Fibroblast of the aortic adventitia (primary cell): Measurements from ENCODE around the gene CALY. TPM values are rescaled to one million over a fixed set of nuclear protein-coding genes. Genes with fewer than 3 reads are reported as not detected.

Experiments
- DNase-seq: peaks from one replicate; pipeline ENCODE4 v3.0.0-alpha.2; 2010; ENCODE audit warnings: low read depth
- H3K4me3 ChIP-seq: 2 replicates; pipeline ENCODE4 v1.5.1; 2011; ENCODE audit warnings: low read depth, mild to moderate bottlenecking, control low read depth, low read length, moderate library complexity
- total RNA-seq: library from RNA; depleted of rRNA; stranded (reverse); fragments of >200 nt; gene quantifications from 2 replicates; pipeline ENCODE4 v1.2.3, GENCODE V29; 2012; ENCODE audit warnings: low replicate concordance
- TF ChIP-seq, protein P1 (sequence below): IDR thresholded peaks from 2 replicates; pipeline ENCODE4 v1.5.1; 2011; ENCODE audit warnings: mild to moderate bottlenecking, low read length, control low read depth, inconsistent platforms; ENCODE audit not compliant: insufficient read depth

CALY gene
- total RNA-seq, 1 donor, result not detected

DNA sequence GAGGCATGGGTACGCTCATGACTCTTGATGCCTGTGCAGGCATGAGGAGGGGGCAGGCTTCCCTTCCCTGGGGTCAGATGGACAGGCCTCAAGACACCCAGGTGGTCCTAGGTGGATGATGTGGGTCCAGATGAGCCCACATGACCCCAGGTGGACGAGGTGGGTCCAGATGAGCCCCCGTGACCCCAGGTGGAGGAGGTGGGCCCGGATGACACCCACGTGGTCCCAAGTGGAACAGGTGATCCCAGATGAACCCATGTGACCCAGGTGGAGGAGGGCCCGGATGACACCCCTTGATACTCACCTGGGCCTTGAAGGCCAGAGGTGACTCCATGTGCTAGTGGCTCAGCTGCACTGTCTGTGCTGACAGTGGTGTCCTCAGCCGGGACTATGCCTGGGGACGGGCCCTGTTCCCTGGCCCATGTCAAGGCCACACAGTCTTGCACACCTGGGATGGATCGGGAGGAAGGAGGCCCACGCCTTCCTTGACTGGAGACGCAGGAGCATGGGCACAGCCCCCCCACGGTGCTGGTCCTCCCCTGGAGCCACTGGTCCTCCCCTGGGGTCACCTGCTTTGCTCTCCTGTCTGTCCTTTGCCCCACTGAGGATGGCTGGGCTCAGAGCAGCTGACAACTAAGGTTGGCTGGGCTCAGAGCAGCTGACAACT lies 13.7 kb upstream of the CALY start:
- no peak overlapping the region for H3K4me3 ChIP-seq
- DNase-seq, result no peak
- TF ChIP-seq, protein P1, sequence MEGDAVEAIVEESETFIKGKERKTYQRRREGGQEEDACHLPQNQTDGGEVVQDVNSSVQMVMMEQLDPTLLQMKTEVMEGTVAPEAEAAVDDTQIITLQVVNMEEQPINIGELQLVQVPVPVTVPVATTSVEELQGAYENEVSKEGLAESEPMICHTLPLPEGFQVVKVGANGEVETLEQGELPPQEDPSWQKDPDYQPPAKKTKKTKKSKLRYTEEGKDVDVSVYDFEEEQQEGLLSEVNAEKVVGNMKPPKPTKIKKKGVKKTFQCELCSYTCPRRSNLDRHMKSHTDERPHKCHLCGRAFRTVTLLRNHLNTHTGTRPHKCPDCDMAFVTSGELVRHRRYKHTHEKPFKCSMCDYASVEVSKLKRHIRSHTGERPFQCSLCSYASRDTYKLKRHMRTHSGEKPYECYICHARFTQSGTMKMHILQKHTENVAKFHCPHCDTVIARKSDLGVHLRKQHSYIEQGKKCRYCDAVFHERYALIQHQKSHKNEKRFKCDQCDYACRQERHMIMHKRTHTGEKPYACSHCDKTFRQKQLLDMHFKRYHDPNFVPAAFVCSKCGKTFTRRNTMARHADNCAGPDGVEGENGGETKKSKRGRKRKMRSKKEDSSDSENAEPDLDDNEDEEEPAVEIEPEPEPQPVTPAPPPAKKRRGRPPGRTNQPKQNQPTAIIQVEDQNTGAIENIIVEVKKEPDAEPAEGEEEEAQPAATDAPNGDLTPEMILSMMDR, result no peak

DNA sequence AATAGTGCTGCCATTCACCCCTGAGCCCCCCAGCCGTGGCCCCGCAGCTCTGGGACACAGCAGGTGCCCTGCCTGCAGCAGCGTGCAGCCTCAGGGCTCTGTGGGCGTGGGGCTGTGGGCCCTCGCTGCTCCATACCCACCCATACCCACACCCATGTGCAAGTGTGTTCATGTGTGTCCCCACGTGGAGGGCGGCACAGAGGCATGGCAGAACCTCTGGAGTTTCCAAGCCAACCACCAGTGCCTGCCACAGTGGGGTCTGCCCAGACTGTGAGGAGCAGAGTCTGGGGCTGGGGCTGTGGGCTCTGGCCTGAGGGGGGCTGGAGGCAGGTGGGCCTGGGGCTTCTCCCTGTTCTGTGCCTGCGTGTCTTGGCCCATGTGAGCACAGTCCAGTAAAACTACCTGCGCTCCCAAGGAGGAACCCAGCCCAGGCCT lies 12.9 kb upstream of the CALY start:
- no peak for DNase-seq
- TF ChIP-seq, protein P1, result no peak
- H3K4me3 ChIP-seq, result no peak overlapping the region

DNA sequence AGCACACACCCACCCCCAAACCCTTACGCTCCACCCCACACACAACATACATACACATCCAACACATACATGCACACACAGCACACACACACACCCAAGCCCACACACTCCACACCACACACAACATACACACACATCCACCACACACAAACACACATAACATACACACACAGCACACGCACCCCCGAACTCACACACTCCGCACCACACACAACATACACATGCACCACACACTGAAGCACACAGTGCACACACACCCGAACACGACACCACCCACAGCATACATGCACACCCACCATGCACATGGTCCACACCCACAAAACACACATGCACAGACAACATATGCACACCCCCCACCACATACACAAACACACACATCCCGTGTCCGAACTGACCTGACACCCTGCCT lies 12.5 kb upstream of the CALY start:
- H3K4me3 ChIP-seq, result no peak overlapping the region
- TF ChIP-seq, protein P1, result no peak
- DNase-seq, result no peak

DNA sequence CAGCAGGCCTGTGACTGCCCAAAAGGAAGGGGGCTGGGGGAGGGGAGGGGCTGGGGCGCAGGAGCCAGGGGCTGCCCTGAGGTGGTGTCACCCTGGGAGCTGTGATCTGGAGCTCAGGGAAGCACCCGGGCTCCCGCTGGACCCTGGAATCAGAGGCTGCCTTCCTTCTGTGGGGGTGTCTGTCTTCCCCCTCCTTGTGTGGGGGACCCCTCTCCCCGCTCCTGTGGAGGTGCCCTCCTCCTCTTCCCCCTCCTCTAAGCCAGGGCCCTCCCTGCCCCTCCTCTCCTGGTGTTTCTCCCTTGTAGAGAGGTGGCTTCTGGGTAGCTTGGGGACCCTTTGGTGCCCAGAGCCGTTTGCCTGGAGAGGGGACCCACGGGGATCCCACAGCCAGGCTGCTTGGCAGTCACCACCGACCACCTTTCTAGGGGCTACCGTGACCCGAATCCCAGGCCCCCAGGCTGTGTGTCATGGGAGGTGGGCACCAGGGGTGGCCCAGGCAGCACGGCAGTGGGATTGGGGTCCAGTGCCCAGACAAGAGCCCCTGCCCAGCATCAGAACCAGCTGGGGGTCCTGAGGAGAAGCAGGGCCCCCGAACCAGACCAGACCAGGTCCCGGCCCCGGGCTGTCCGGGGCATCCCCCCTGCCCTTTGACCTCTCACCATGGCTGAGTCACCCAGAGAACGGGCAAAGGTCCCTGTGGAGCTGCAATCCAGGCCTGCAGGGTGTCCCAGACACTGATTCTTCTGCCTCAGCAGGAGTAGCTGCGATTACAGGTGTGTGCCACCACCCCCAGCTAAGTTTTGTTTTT lies 11.2 kb upstream of the CALY start:
- H3K4me3 ChIP-seq, result no peak overlapping the region
- no peak for DNase-seq
- TF ChIP-seq, protein P1, result no peak

DNA sequence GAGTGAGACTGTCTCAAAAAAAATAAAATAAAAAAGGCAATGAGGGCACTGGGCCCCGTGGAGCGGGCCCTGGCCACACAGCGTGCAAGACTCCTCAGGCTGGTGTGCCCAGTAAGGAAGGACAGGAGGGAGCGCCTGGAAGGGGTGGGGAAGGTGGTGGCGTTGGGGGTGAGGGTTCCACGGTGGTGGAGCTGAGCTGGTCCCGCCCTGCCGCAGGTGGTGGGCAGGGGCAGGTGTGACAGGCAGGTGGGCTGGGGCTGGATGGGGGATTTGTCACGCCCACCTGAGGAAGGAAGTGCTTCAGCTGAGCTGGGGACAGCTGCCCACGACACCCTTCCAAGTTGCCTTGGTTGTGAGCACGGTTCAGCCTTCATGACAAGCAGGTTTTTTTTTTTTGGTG lies 9.7 kb upstream of the CALY start:
- H3K4me3 ChIP-seq, result no peak overlapping the region
- TF ChIP-seq, protein P1, result no peak
- DNase-seq, result no peak

DNA sequence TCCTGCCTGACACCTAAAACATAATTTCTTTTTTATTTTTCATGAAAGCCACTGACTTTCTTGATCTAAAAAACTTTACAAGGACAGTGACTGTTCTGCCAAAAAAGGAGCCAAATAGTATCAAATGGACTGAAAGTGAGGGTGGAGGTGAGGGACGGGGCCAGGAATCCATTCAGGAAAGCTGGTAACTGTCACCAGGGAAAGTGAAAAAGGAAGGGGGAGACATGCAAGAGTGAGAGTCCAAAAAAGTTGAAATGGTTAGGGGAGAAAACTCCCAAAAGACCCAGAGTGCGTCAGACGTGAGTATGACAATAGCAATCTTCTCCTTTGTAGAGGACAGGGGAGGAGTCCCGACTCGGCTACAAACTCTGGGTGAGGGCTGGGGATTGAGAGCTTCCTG lies 7.5 kb upstream of the CALY start:
- no peak for DNase-seq
- TF ChIP-seq, protein P1, result no peak
- no peak overlapping the region for H3K4me3 ChIP-seq
